Medulla oblongata (tissue), 1 donor: ENCODE measurements around the gene SELENON.
A peak's percentile ranks its signal among the peaks of the same experiment; 100 is the strongest.

Source experiments
- DNase-seq: peaks from one replicate; pipeline ENCODE4 v3.0.0-alpha.2; 2015; ENCODE audit errors: extremely low spot score

The SELENON gene

GRCh38 chr1:25799935-25800702 lies at the start of gene SELENON:
Gene SELENON (plus strand): TSS chr1:25800193. CDS start chr1:25800231, 38 bp downstream.
- no peak for DNase-seq

GRCh38 chr1:25750923-25751605 lies 48.9 kb upstream of the SELENON start:
- DNase-seq = no peak

- no peak for DNase-seq
These were observed 45.4 kb upstream of the SELENON start for GRCh38 chr1:25754470-25755181.

- DNase-seq = no peak
These were observed 44.4 kb upstream of the SELENON start for GRCh38 chr1:25755475-25756125.

GRCh38 chr1:25756215-25756614 lies 43.8 kb upstream of the SELENON start:
- no peak for DNase-seq

- DNase-seq = no peak
These were observed 42.7 kb upstream of the SELENON start for GRCh38 chr1:25757151-25757845.

- no peak for DNase-seq
These were observed 42.2 kb upstream of the SELENON start for GRCh38 chr1:25757846-25758185.

GRCh38 chr1:25758466-25759070 lies 41.4 kb upstream of the SELENON start:
- peak; percentile 37 for DNase-seq

GRCh38 chr1:25760122-25760719 lies 39.8 kb upstream of the SELENON start:
- no peak for DNase-seq

- no peak for DNase-seq
These were observed 39.1 kb upstream of the SELENON start for GRCh38 chr1:25760871-25761270.

GRCh38 chr1:25763493-25763892 lies 36.5 kb upstream of the SELENON start:
- DNase-seq = no peak

- no peak for DNase-seq
These were observed 34.7 kb upstream of the SELENON start for GRCh38 chr1:25765136-25765922.

- DNase-seq = no peak
These were observed 33.9 kb upstream of the SELENON start for GRCh38 chr1:25765923-25766589.

GRCh38 chr1:25766721-25767436 lies 33.1 kb upstream of the SELENON start:
- DNase-seq = no peak

GRCh38 chr1:25767437-25767770 lies 32.6 kb upstream of the SELENON start:
- no peak for DNase-seq

- no peak for DNase-seq
These were observed 31.0 kb upstream of the SELENON start for GRCh38 chr1:25768999-25769398.

GRCh38 chr1:25769625-25770383 lies 30.2 kb upstream of the SELENON start:
- no peak for DNase-seq
